GM19239 (cell line): Measurements from ENCODE around the gene CPNE6.

Source experiments
- DNase-seq: peaks from one replicate; pipeline ENCODE4 v3.0.0; 2011; ENCODE audit warnings: low spot score; ENCODE audit not compliant: insufficient read length
- FAIRE-seq: peaks from 2 replicates; lab custom pipeline; 2011; peaks lifted over from hg19 to GRCh38; lab: Jason Lieb, UNC

CPNE6 gene

GRCh38 chr14:24119691-24120090, 48.3 kb downstream of the CPNE6 start:
- DNase-seq (no peak), FAIRE-seq (no peak)

GRCh38 chr14:24121210-24121609, 49.8 kb downstream of the CPNE6 start:
- no peak for DNase-seq
- no peak for FAIRE-seq

GRCh38 chr14:24122416-24122815, 51.1 kb downstream of the CPNE6 start:
- no peak for DNase-seq
- FAIRE-seq: no peak

- DNase-seq (no peak), FAIRE-seq (no peak)
Measured at GRCh38 chr14:24122898-24123297, 51.5 kb downstream of the CPNE6 start.

- FAIRE-seq: no peak
Measured at GRCh38 chr14:24123424-24124417, 52.4 kb downstream of the CPNE6 start.

GRCh38 chr14:24126939-24127338, 55.6 kb downstream of the CPNE6 start:
- FAIRE-seq: no peak
- DNase-seq: no peak

More at GRCh38 chr14:24123424-24124417, 52.4 kb downstream of the CPNE6 start:
- no peak for DNase-seq

- DNase-seq: no peak
- FAIRE-seq: no peak
Measured at GRCh38 chr14:24127673-24128072, 56.3 kb downstream of the CPNE6 start.
